ENCODE measurements around the gene LCMT2.

The LCMT2 gene, protein sequence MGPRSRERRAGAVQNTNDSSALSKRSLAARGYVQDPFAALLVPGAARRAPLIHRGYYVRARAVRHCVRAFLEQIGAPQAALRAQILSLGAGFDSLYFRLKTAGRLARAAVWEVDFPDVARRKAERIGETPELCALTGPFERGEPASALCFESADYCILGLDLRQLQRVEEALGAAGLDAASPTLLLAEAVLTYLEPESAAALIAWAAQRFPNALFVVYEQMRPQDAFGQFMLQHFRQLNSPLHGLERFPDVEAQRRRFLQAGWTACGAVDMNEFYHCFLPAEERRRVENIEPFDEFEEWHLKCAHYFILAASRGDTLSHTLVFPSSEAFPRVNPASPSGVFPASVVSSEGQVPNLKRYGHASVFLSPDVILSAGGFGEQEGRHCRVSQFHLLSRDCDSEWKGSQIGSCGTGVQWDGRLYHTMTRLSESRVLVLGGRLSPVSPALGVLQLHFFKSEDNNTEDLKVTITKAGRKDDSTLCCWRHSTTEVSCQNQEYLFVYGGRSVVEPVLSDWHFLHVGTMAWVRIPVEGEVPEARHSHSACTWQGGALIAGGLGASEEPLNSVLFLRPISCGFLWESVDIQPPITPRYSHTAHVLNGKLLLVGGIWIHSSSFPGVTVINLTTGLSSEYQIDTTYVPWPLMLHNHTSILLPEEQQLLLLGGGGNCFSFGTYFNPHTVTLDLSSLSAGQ

DNA sequence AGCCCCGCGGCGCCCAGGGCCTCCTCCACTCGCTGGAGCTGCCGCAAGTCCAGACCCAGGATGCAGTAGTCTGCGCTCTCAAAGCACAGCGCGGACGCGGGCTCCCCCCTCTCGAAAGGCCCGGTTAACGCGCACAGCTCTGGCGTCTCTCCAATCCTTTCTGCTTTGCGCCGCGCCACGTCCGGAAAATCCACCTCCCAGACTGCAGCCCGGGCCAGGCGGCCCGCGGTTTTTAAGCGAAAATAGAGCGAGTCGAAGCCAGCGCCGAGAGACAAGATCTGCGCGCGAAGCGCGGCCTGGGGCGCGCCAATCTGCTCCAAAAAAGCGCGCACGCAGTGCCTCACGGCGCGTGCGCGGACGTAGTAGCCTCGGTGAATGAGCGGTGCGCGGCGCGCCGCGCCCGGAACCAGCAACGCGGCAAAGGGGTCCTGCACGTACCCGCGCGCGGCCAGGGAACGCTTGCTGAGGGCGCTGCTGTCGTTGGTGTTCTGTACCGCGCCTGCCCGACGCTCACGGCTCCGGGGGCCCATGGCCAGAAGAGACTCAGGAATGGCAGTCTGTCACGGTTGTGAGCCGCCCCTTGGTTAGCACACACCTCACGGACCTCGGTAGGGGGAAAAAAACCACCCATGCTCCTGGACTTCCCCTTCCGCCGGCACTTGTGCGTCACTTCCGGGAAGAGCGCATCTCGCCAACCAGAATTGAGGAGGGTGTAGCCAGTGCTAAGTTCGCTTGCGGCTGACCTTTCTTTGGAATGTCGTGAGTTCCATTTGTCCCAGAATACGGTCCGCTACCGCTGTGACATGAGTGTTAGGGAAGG is at the start of gene LCMT2:
TSS of gene LCMT2 (minus strand) at position 614 of the 820 bp plus-strand sequence. CDS start at position 530, 84 bp downstream.
- DNase-seq (ENCODE audit: low spot score), result peak; percentile 96

GRCh38 chr15:43378601-43379000 is 48.2 kb upstream of the LCMT2 start:
- DNase-seq (ENCODE audit: low spot score), result no peak

- peak; percentile 82 for DNase-seq (ENCODE audit: low spot score)
Observed at GRCh38 chr15:43376017-43376705, 45.8 kb upstream of the LCMT2 start.

- DNase-seq (ENCODE audit: low spot score), result peak; percentile 87
Observed at GRCh38 chr15:43370975-43371974, 40.9 kb upstream of the LCMT2 start, which contains the start of the genes TUBGCP4 and ZSCAN29. Gene TUBGCP4 (plus strand): TSS chr15:43371101. CDS start chr15:43371355, 254 bp downstream. Gene ZSCAN29 (minus strand): TSS chr15:43371043. CDS start chr15:43369913, 1,130 bp downstream.

- DNase-seq (ENCODE audit: low spot score), result no peak
Observed at GRCh38 chr15:43370310-43370974, 40.1 kb upstream of the LCMT2 start.

GRCh38 chr15:43361313-43361903 is 31.0 kb upstream of the LCMT2 start:
- no peak for DNase-seq (ENCODE audit: low spot score)

GRCh38 chr15:43360821-43361220 is 30.4 kb upstream of the LCMT2 start:
- DNase-seq (ENCODE audit: low spot score), result no peak

GRCh38 chr15:43352693-43353382 is 22.5 kb upstream of the LCMT2 start:
- no peak for DNase-seq (ENCODE audit: low spot score)

- DNase-seq (ENCODE audit: low spot score), result no peak
Observed at GRCh38 chr15:43347114-43347513, 16.7 kb upstream of the LCMT2 start.

GRCh38 chr15:43346305-43346704 is 15.9 kb upstream of the LCMT2 start:
- DNase-seq (ENCODE audit: low spot score), result peak; percentile 20

DNA sequence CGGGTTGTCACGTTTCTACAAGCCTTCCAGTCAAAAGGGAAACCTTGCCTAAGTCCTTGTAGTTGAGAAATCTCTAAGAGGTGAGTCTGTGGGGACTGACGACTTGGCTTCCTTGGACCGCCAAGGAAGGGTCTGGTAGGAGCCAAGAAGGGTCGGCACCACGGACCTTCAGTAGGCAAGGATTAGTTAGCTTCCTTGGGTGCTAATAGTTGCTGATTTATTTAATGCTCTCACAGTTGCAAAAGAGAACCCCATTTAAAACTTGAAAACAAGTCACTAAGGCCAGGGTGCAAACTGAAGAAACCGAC is 361 bp upstream of the LCMT2 start:
- no peak for DNase-seq (ENCODE audit: low spot score)

GRCh38 chr15:43329217-43329959 is 985 bp downstream of the LCMT2 start:
- no peak for DNase-seq (ENCODE audit: low spot score)

DNA sequence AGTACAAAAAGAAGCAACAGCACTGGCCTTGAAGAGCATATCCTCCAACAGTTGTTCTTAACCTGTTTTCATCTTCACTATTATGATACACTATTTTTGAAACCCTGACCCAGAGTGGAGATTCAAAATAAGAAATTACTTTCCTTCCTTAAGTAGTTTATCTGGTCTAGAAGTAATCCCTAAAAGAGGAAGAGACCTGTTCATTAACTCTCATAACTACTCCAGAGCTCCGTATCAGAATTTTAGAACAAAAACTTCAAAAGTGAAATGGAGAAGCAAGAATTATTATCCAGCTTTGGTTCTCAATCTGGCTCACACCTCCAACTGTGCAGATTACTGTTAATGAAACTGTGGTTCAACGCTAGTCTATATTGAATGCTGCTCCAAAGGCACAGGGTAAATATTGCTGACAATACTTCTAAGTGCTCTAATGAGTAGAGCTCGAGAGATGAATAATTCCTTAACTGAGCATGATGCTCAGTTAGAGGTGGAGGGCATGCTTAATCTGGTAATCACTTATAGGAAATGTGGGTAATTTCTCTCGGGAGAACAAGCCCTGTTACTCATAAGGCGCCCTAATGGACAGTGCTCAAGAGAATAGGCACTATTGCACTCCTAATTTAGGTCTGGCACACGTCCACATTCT is 5.2 kb downstream of the LCMT2 start:
- no peak for DNase-seq (ENCODE audit: low spot score)

DNA sequence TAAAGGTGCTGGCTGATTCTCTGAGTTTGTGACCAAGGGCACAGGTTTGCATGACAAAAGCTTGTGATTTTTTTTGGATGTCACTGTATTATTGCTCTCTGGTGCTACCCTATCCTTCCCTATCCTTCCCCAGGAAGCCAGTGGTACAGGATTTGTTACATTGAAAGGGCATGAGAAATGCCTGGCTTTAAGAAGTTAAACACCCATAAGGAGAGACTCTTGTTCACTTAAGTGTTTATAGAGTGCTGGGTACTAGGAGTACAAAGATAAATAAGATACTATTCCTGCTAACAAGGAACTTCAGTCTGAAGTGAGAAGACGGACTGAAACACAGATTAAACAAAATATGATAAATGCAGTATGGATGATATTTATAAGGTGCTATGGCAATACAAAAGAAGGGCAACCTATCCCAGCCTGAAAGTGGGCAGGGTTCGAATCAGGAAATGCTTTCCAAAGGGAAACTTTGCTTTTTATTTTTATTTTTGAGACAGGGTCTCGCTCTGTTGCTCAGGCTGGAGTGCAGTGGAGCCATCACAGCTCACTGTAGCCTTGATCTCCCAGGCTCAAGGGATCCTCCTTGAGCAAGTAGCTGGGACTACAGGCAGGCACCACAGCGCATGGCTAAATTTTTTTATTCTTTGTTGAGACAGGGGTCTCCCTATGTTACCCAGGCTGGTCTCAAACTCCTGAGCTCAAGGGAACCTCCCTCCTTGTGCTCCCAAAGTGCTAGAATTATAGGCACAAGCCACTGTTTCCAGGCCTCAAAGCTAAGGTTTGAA is 11.2 kb downstream of the LCMT2 start:
- no peak for DNase-seq (ENCODE audit: low spot score)

DNA sequence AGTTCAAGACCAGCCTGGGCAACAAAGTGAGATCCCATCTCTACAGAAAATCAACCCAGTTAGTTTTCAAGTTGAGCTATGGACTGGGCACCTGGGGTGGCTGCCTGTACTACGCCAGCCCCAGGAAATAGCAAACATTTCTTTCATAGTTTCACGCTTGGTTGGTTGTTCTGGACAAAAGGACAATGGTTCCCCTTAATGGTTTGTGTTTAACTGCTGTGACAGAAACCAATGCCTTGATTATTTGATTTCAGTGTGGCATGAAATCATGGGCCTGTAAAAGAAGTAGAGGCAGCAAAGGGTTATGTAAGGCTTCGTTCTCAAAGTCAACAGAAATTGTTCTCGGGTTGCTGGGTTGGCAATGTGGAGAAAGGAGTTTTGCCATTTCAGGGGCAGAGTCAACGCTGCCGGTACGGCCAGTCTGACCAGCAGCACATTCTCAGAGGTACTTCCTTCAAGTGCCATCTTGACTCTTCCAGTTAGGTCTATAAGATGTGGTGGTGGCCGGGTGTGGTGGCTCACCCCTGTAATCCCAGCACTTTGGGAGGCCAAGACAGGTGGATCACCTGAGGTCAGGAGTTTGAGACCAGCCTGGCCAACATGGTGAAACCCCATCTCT is 12.7 kb downstream of the LCMT2 start:
- DNase-seq (ENCODE audit: low spot score), result no peak

DNA sequence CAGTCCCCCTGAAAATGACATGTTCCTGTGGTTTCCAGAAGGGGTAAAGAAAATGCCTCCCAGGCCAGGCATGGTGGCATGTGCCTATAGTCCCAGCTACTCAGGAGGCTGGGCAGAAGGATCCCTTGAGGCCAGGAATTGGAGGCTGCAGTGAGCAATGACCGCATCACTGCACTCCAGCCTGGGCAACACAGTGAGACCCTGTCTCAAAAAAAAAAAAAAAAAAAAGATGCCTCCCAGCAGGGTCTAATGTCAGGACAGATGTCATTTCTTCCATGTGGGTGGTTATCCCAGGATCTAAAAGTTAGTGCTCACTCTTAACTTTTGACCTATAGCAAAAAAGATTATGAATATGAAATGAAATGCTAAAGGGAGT is 13.4 kb downstream of the LCMT2 start:
- DNase-seq (ENCODE audit: low spot score), result no peak

All from NAMALWA (cell line).